Measurements from ENCODE around the gene ZNF622. TPM values are rescaled to one million over a fixed set of nuclear protein-coding genes. Genes with fewer than 3 reads are reported as not detected.
"Not testable (repeated sequence)": the region's sequence is repeated elsewhere in the genome, so short reads cannot be mapped to it uniquely, and the experiment has no call there.

ZNF622 gene
- total RNA-seq, 1 experiment from 2014 or later: 23.1 TPM

GRCh38 chr5:16476417-16476816 is 10.8 kb upstream of the ZNF622 start:
- not testable (repeated sequence) for H4K20me1 ChIP-seq (ENCODE audit: insufficient read depth, low read depth, low read length); H3K79me2 ChIP-seq (ENCODE audit: low read length); H2AFZ ChIP-seq (ENCODE audit: low read length); H3K9me2 ChIP-seq (replicated peaks; ENCODE audit: insufficient read depth, low read length); DNase-seq; H3K4me2 ChIP-seq (ENCODE audit: low read depth, low read length, poor library complexity, severe bottlenecking); H3K27me3 ChIP-seq (ENCODE audit: low read length); H3K9me3 ChIP-seq (ENCODE audit: low read length); H3K4me3 ChIP-seq (ENCODE audit: low read length); H3K36me3 ChIP-seq (ENCODE audit: insufficient read depth, low read length); H3K4me1 ChIP-seq (ENCODE audit: low read length); H3K27ac ChIP-seq (ENCODE audit: low read length); H3K9ac ChIP-seq (ENCODE audit: low read length)

- Histone ChIP-seq H3K9me3 (ENCODE audit: low read length) (no peaks in the 10 kb centered on the region), H3K27me3 (ENCODE audit: low read length) (no peaks in the 10 kb centered on the region), H3K79me2 (ENCODE audit: low read length) (peaks cover 9% of the 10 kb centered on the region; the same call in 1 of the 2 replicates), H3K36me3 (ENCODE audit: insufficient read depth, low read length) (no peaks in the 10 kb centered on the region), H4K20me1 (ENCODE audit: insufficient read depth, low read depth, low read length) (peaks cover 6% of the 10 kb centered on the region), H2AFZ (ENCODE audit: low read length) (no peak overlapping the region), H3K9me2 (replicated peaks; ENCODE audit: insufficient read depth, low read length) (no peaks in the 10 kb centered on the region), H3K4me3 (ENCODE audit: low read length) (no peak overlapping the region), H3K27ac (ENCODE audit: low read length) (no peak overlapping the region), H3K4me2 (ENCODE audit: low read depth, low read length, poor library complexity, severe bottlenecking) (no peak overlapping the region), H3K4me1 (ENCODE audit: low read length) (peaks cover 17% of the 10 kb centered on the region), H3K9ac (ENCODE audit: low read length) (no peak overlapping the region)
- no peak for DNase-seq
These were observed 5.8 kb upstream of the ZNF622 start for GRCh38 chr5:16471387-16471786.

- H3K79me2 ChIP-seq (ENCODE audit: low read length): peaks cover 47% of the 10 kb centered on the region
- peaks cover 36% of the 10 kb centered on the region for H3K4me1 ChIP-seq (ENCODE audit: low read length)
- H3K27ac ChIP-seq (ENCODE audit: low read length): no peak overlapping the region
- peak overlapping the region; percentile 98; the same call in 1 of the 2 replicates for H3K9ac ChIP-seq (ENCODE audit: low read length)
- H3K4me2 ChIP-seq (ENCODE audit: low read depth, low read length, poor library complexity, severe bottlenecking): peak overlapping the region; percentile 79
- H3K27me3 ChIP-seq (ENCODE audit: low read length): no peaks in the 10 kb centered on the region
- peaks cover 29% of the 10 kb centered on the region for H4K20me1 ChIP-seq (ENCODE audit: insufficient read depth, low read depth, low read length)
- H3K36me3 ChIP-seq (ENCODE audit: insufficient read depth, low read length): peaks cover 10% of the 10 kb centered on the region
- peak; percentile 59 for DNase-seq
- H2AFZ ChIP-seq (ENCODE audit: low read length): no peak overlapping the region
- H3K9me3 ChIP-seq (ENCODE audit: low read length): no peaks in the 10 kb centered on the region
- no peaks in the 10 kb centered on the region for H3K9me2 ChIP-seq (replicated peaks; ENCODE audit: insufficient read depth, low read length)
- H3K4me3 ChIP-seq (ENCODE audit: low read length): peak overlapping the region; percentile 99
These were observed 2.0 kb upstream of the ZNF622 start for GRCh38 chr5:16467363-16468219.

- Histone ChIP-seq H3K9ac (ENCODE audit: low read length) (peak overlapping the region; percentile 98), H3K4me2 (ENCODE audit: low read depth, low read length, poor library complexity, severe bottlenecking) (peak overlapping the region; percentile 79), H3K27me3 (ENCODE audit: low read length) (no peaks in the 10 kb centered on the region), H3K9me2 (replicated peaks; ENCODE audit: insufficient read depth, low read length) (no peaks in the 10 kb centered on the region), H3K79me2 (ENCODE audit: low read length) (peaks cover 74% of the 10 kb centered on the region), H3K4me1 (ENCODE audit: low read length) (peaks cover 56% of the 10 kb centered on the region), H2AFZ (ENCODE audit: low read length) (peak overlapping the region; percentile 71; the same call in 1 of the 2 replicates), H3K27ac (ENCODE audit: low read length) (no peak overlapping the region), H4K20me1 (ENCODE audit: insufficient read depth, low read depth, low read length) (peaks cover 38% of the 10 kb centered on the region), H3K4me3 (ENCODE audit: low read length) (peak overlapping the region; percentile 99), H3K36me3 (ENCODE audit: insufficient read depth, low read length) (peaks cover 30% of the 10 kb centered on the region), H3K9me3 (ENCODE audit: low read length) (no peaks in the 10 kb centered on the region)
- peak; percentile 72 for DNase-seq
These were observed 696 bp downstream of the ZNF622 start for GRCh38 chr5:16464664-16465543.

GRCh38 chr5:16464231-16464630 is 1.4 kb downstream of the ZNF622 start:
- peak overlapping the region; percentile 98 for H3K9ac ChIP-seq (ENCODE audit: low read length)
- H3K9me2 ChIP-seq (replicated peaks; ENCODE audit: insufficient read depth, low read length): no peaks in the 10 kb centered on the region
- H3K4me3 ChIP-seq (ENCODE audit: low read length): peak overlapping the region; percentile 99
- peak overlapping the region; percentile 79 for H3K4me2 ChIP-seq (ENCODE audit: low read depth, low read length, poor library complexity, severe bottlenecking)
- no peak for DNase-seq
- H3K79me2 ChIP-seq (ENCODE audit: low read length): peaks cover 80% of the 10 kb centered on the region
- H2AFZ ChIP-seq (ENCODE audit: low read length): no peak overlapping the region
- H3K4me1 ChIP-seq (ENCODE audit: low read length): peaks cover 63% of the 10 kb centered on the region
- peaks cover 33% of the 10 kb centered on the region for H4K20me1 ChIP-seq (ENCODE audit: insufficient read depth, low read depth, low read length)
- peaks cover 37% of the 10 kb centered on the region for H3K36me3 ChIP-seq (ENCODE audit: insufficient read depth, low read length)
- H3K27me3 ChIP-seq (ENCODE audit: low read length): no peaks in the 10 kb centered on the region
- no peaks in the 10 kb centered on the region for H3K9me3 ChIP-seq (ENCODE audit: low read length)
- H3K27ac ChIP-seq (ENCODE audit: low read length): no peak overlapping the region

- no peaks in the 10 kb centered on the region for H3K9me2 ChIP-seq (replicated peaks; ENCODE audit: insufficient read depth, low read length)
- DNase-seq: no peak
- no peak overlapping the region for H3K4me2 ChIP-seq (ENCODE audit: low read depth, low read length, poor library complexity, severe bottlenecking)
- no peak overlapping the region for H2AFZ ChIP-seq (ENCODE audit: low read length)
- peaks cover 56% of the 10 kb centered on the region for H3K36me3 ChIP-seq (ENCODE audit: insufficient read depth, low read length)
- H3K79me2 ChIP-seq (ENCODE audit: low read length): peaks cover 89% of the 10 kb centered on the region
- H3K9me3 ChIP-seq (ENCODE audit: low read length): no peaks in the 10 kb centered on the region
- H3K4me1 ChIP-seq (ENCODE audit: low read length): peaks cover 52% of the 10 kb centered on the region
- H3K27me3 ChIP-seq (ENCODE audit: low read length): no peaks in the 10 kb centered on the region
- no peak overlapping the region for H3K9ac ChIP-seq (ENCODE audit: low read length)
- H4K20me1 ChIP-seq (ENCODE audit: insufficient read depth, low read depth, low read length): peaks cover 32% of the 10 kb centered on the region
- no peak overlapping the region for H3K4me3 ChIP-seq (ENCODE audit: low read length)
- no peak overlapping the region for H3K27ac ChIP-seq (ENCODE audit: low read length)
These were observed 3.8 kb downstream of the ZNF622 start for GRCh38 chr5:16461782-16462181.

GRCh38 chr5:16461026-16461425 is 4.6 kb downstream of the ZNF622 start:
- no peak for DNase-seq
- H3K9ac ChIP-seq (ENCODE audit: low read length): no peak overlapping the region
- no peak overlapping the region for H2AFZ ChIP-seq (ENCODE audit: low read length)
- peaks cover 59% of the 10 kb centered on the region for H3K36me3 ChIP-seq (ENCODE audit: insufficient read depth, low read length)
- H3K27ac ChIP-seq (ENCODE audit: low read length): no peak overlapping the region
- no peaks in the 10 kb centered on the region for H3K9me2 ChIP-seq (replicated peaks; ENCODE audit: insufficient read depth, low read length)
- H3K4me3 ChIP-seq (ENCODE audit: low read length): no peak overlapping the region
- H4K20me1 ChIP-seq (ENCODE audit: insufficient read depth, low read depth, low read length): peaks cover 39% of the 10 kb centered on the region
- peaks cover 47% of the 10 kb centered on the region for H3K4me1 ChIP-seq (ENCODE audit: low read length)
- no peak overlapping the region for H3K4me2 ChIP-seq (ENCODE audit: low read depth, low read length, poor library complexity, severe bottlenecking)
- no peaks in the 10 kb centered on the region for H3K27me3 ChIP-seq (ENCODE audit: low read length)
- H3K79me2 ChIP-seq (ENCODE audit: low read length): peaks cover 88% of the 10 kb centered on the region
- no peaks in the 10 kb centered on the region for H3K9me3 ChIP-seq (ENCODE audit: low read length)

GRCh38 chr5:16459451-16459850 is 6.1 kb downstream of the ZNF622 start:
- Histone ChIP-seq H3K27ac (ENCODE audit: low read length) (no peak overlapping the region), H3K27me3 (ENCODE audit: low read length) (no peaks in the 10 kb centered on the region), H3K4me3 (ENCODE audit: low read length) (no peak overlapping the region), H3K79me2 (ENCODE audit: low read length) (peaks cover 88% of the 10 kb centered on the region), H3K9me2 (replicated peaks; ENCODE audit: insufficient read depth, low read length) (no peaks in the 10 kb centered on the region), H3K9me3 (ENCODE audit: low read length) (no peaks in the 10 kb centered on the region), H3K9ac (ENCODE audit: low read length) (no peak overlapping the region), H3K4me2 (ENCODE audit: low read depth, low read length, poor library complexity, severe bottlenecking) (no peak overlapping the region), H4K20me1 (ENCODE audit: insufficient read depth, low read depth, low read length) (peaks cover 44% of the 10 kb centered on the region), H3K4me1 (ENCODE audit: low read length) (peaks cover 47% of the 10 kb centered on the region), H3K36me3 (ENCODE audit: insufficient read depth, low read length) (peaks cover 75% of the 10 kb centered on the region), H2AFZ (ENCODE audit: low read length) (no peak overlapping the region)
- no peak for DNase-seq

Measured in Karpas-422 (cell line).